Mucosa of descending colon (tissue), 3 donors: ENCODE measurements around the gene KDM4C. TPM values are rescaled to one million over a fixed set of nuclear protein-coding genes. Genes with fewer than 3 reads are reported as not detected.

ENCODE experiments used
- ATAC-seq: fragments of 200-7000 bp; cut with Tn5 transposase; one replicate; pipeline ENCODE4 v1.9.1; 2020; ENCODE audit warnings: mild to moderate bottlenecking, moderate library complexity
- DNase-seq, 3 donors: peaks; one replicate each; pipeline ENCODE4 v3.0.0-alpha.2; 2020
- H3K36me3 ChIP-seq: fragments of 200-600 bp; one replicate; pipeline ENCODE4 v1.8.0; 2021; ENCODE audit warnings: low read depth, mild to moderate bottlenecking
- H3K4me1 ChIP-seq: fragments of 200-600 bp; one replicate; pipeline ENCODE4 v1.8.0; 2021; ENCODE audit warnings: low read depth, mild to moderate bottlenecking
- H3K4me3 ChIP-seq: fragments of 200-600 bp; one replicate; pipeline ENCODE4 v1.8.0; 2021; ENCODE audit warnings: mild to moderate bottlenecking
- H3K9me3 ChIP-seq: fragments of 200-600 bp; one replicate; pipeline ENCODE4 v1.8.0; 2021; ENCODE audit warnings: mild to moderate bottlenecking
- intact Hi-C, 2 donors: fragments of 100-400 bp; cut with DNase I in 1 of 2; cut with micrococcal nuclease in 1 of 2; formaldehyde crosslinking; loops; one replicate each; pipeline versions ENCODE4 v1.11.0 to v1.11.1; 2022; cut with DNase I, micrococcal nuclease
- total RNA-seq, 3 donors: library from RNA; stranded (reverse); fragmentation: NEBNext Ultra II Directional in 2 of 3; extraction: Animal tissue kit (Norgen Biotek cat#: 25700) in 2 of 3; gene quantifications; one replicate each; pipeline versions ENCODE4 v1.2.1 to v1.2.4, GENCODE V29; 2021 to 2023
- TF ChIP-seq, protein P1 (sequence below): fragments of 200-600 bp; IDR thresholded peaks from one replicate; pipeline ENCODE4 v1.8.0; 2022; ENCODE audit warnings: antibody characterized with exemption, mild to moderate bottlenecking
- donor health status: DM: no; HTN: no; CAD: no; lungs with moderate emphysema.
- donor health status: DM: no; HTN: no; CAD: no.
- donor health status: DM: no; HTN: yes; CAD: no.

The KDM4C gene
- total RNA-seq, 3 donors from 2014 or later, result 44.6 to 74.9 (median 50.9) TPM

DNA sequence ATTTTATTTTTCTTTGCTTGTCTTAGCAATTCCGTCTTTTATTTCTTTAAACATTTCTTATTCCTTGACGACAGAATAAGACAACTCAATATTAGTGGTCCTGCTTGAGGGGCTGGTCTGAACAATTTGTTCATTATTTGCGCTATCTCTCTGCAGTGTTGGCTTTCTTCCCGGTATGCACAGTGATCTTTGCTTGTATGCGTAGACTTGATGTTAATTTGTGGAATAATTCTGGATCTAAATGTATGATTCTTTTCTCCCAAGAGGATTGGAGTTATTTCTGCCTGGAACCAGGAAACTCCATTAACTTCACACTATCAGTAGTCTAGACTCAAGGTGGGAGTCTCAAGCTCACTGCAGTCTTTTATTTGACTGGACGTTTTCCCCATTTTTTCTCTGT, 80.4 kb downstream of the KDM4C start:
- intact Hi-C loops, result no loop called here
- Histone ChIP-seq H3K4me1 (no peaks in the 10 kb centered on the region), H3K9me3 (no peaks in the 10 kb centered on the region), H3K36me3 (no peaks in the 10 kb centered on the region), H3K4me3 (no peak overlapping the region)
- ATAC-seq (no peak), DNase-seq (no peak)
- TF ChIP-seq, protein P1, sequence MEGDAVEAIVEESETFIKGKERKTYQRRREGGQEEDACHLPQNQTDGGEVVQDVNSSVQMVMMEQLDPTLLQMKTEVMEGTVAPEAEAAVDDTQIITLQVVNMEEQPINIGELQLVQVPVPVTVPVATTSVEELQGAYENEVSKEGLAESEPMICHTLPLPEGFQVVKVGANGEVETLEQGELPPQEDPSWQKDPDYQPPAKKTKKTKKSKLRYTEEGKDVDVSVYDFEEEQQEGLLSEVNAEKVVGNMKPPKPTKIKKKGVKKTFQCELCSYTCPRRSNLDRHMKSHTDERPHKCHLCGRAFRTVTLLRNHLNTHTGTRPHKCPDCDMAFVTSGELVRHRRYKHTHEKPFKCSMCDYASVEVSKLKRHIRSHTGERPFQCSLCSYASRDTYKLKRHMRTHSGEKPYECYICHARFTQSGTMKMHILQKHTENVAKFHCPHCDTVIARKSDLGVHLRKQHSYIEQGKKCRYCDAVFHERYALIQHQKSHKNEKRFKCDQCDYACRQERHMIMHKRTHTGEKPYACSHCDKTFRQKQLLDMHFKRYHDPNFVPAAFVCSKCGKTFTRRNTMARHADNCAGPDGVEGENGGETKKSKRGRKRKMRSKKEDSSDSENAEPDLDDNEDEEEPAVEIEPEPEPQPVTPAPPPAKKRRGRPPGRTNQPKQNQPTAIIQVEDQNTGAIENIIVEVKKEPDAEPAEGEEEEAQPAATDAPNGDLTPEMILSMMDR, result no peak

DNA sequence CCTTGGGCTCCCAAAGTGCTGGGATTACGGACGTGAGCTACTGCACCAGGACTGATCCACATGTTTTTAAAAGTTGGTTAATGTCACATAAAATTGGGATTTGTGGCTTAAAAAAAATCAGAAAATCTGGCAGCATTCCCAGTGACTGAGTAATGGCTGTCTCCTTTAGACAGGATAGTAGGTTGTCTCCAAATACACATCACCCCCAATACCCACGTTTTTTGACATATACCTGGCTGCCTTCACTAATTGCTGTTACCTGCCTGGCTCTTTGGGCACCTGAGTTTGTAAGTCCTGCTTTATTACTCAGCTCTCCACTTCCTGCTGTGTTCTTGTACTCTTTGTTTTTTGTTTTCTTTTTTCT, 84.8 kb downstream of the KDM4C start:
- H3K9me3 ChIP-seq, result no peaks in the 10 kb centered on the region
- intact Hi-C loops, result no loop called here
- DNase-seq (no peak), ATAC-seq (no peak)
- TF ChIP-seq, protein P1, result no peak
- H3K36me3 ChIP-seq, result no peaks in the 10 kb centered on the region
- no peak overlapping the region for H3K4me3 ChIP-seq
- no peaks in the 10 kb centered on the region for H3K4me1 ChIP-seq

DNA sequence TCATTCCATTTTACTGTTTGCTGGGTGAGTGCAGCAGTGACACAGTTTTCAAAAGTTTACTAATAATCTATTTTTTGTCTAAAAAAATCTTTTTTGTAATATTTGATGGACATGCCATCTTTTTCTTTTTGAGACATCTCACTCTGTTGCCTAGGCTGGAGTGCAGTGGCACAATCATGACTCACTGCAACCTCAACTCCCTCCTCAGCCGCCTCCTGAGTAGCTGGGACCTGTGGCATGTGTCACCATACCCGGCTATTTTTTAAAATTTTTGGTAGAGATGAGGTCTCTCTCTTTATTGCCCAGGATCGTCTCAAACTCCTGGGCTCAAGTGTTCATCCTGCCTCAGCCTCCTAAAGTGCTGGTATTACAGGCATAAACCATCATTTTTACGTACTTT, 86.0 kb downstream of the KDM4C start:
- ATAC-seq, result no peak
- TF ChIP-seq, protein P1, result no peak
- no peaks in the 10 kb centered on the region for H3K36me3 ChIP-seq
- no peak for DNase-seq
- H3K4me3 ChIP-seq, result no peak overlapping the region
- intact Hi-C loops, result no loop called here
- H3K4me1 ChIP-seq, result no peaks in the 10 kb centered on the region
- no peaks in the 10 kb centered on the region for H3K9me3 ChIP-seq

DNA sequence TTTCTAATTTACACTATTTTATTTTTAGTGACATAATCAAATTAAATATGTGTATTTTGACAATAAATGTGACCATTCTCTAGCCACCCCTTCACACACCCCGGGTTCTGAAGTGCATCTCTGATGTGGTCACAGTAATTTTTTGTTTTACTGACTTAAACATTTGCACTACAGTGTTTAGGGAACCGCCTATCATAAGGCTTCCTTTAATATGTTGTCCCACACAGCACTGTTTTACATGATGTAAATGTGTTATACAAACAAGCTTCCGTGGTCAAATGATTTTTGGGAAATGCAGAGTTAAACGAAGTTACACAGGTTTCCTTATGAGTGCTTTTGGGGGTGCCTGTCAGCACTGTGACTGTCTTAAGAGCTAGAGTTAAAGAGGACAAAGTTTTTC, 86.5 kb downstream of the KDM4C start:
- Histone ChIP-seq H3K4me1 (no peaks in the 10 kb centered on the region), H3K9me3 (no peaks in the 10 kb centered on the region), H3K4me3 (no peak overlapping the region), H3K36me3 (no peaks in the 10 kb centered on the region)
- no peak for ATAC-seq
- no peak for DNase-seq
- intact Hi-C loops, result no loop called here
- TF ChIP-seq, protein P1, result no peak

DNA sequence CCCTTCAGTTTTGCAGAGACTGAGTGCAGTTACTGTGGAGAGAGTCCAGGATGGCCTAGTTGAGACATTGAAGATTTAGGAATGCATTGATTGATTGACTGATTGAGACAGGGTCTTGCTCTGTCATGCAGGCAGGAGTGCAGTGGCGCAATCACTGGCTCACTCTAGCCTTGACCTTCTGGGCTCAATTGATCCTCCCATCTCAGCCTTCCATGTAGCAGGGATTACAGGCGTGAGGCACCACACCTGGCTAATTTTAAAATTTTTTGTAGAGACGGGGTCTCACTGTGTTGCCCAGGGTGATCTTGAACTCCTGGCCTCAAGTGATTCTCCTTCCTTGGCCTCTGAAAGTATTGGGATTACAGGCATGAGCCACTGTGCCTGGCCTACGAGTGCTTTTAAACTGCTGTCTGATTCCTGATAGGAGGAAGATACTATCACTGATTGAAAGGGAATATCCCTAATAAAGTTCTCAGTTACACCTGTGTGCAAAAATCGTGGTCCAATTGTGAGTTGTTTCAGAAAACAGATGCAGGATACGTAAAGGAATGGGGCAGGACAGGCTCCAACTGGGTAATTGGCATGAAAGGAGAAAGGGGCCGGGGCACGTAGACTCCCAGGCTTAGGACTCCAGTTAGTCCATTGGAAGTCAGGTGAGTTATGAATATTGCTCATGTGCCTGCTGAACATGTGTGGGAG, 87.5 kb downstream of the KDM4C start:
- ATAC-seq (no peak), DNase-seq (no peak)
- no peaks in the 10 kb centered on the region for H3K36me3 ChIP-seq
- H3K4me1 ChIP-seq, result no peaks in the 10 kb centered on the region
- no peaks in the 10 kb centered on the region for H3K9me3 ChIP-seq
- TF ChIP-seq, protein P1, result no peak
- intact Hi-C loops, result no loop called here
- H3K4me3 ChIP-seq, result no peak overlapping the region

DNA sequence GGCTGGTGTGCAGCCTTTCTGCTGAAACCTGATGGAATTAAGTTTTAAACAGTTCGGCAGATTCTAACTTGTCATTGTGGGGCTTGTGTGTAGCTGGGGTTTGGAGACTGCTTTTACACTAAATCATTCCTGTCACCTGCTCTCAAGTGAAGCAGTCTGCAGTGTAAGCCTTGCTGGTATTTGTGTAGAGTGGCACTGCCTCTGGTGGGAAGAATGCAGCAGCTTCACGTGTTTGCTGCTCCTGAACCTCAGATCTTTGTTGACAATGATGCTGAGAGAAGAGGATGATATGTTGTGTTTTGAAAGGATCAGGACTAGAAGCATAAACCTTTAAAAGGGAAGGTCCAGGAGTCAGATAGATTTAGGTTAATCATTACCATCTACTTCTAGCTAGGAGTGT, 88.1 kb downstream of the KDM4C start:
- ATAC-seq, result peak; percentile 50
- peak in 1 of 3 donors; percentile 7 for DNase-seq
- Histone ChIP-seq H3K4me1 (no peaks in the 10 kb centered on the region), H3K36me3 (no peaks in the 10 kb centered on the region), H3K4me3 (no peak overlapping the region), H3K9me3 (no peaks in the 10 kb centered on the region)
- TF ChIP-seq, protein P1, result no peak
- intact Hi-C loops, result no loop called here
